PC-9 (cell line): ENCODE data around the gene OR2F2.

Experiments
- CTCF ChIP-seq: fragments of 200-600 bp; sonication (generic); conservative IDR thresholded peaks from 2 replicates; pipeline ENCODE4 v1.6.1; 2017; ENCODE audit warnings: mixed run types, antibody characterized with exemption, mild to moderate bottlenecking, moderate library complexity
- EZH2 ChIP-seq: fragments of 200-600 bp; sonication (generic); IDR thresholded peaks from 2 replicates; pipeline ENCODE4 v1.8.0; 2017; ENCODE audit warnings: antibody characterized with exemption, low read depth

- no peak for TF ChIP-seq CTCF
- no peak for TF ChIP-seq EZH2
Measured at GRCh38 chr7:143924851-143925250, 10.2 kb upstream of the OR2F2 start.
